GM18511 (cell line): ENCODE data around the gene RHOT1.
A peak's percentile ranks its signal among the peaks of the same experiment; 100 is the strongest.
"Not testable (repeated sequence)": the region's sequence is repeated elsewhere in the genome, so short reads cannot be mapped to it uniquely, and the experiment has no call there.

Experiments
- ATAC-seq: cut with Tn5 transposase; IDR thresholded peaks from one replicate; pipeline ENCODE4 v1.9.1; 2021; ENCODE audit warnings: mild to moderate bottlenecking, moderate library complexity; ENCODE audit not compliant: unreplicated experiment

The RHOT1 gene

GRCh38 chr17:32142038-32142856 is at the start of gene RHOT1:
TSS of gene RHOT1 (plus strand) at chr17:32142502. CDS start at chr17:32142693, 191 bp downstream.
- ATAC-seq, result peak; percentile 78

- ATAC-seq, result no peak
Observed at GRCh38 chr17:32099686-32100085, 42.6 kb upstream of the RHOT1 start.

- not testable (repeated sequence) for ATAC-seq
Observed at GRCh38 chr17:32100323-32100722, 42.0 kb upstream of the RHOT1 start.

GRCh38 chr17:32100971-32101631 is 41.2 kb upstream of the RHOT1 start:
- ATAC-seq, result no peak

- ATAC-seq, result no peak
Observed at GRCh38 chr17:32102172-32102571, 40.1 kb upstream of the RHOT1 start.

GRCh38 chr17:32102646-32103186 is 39.6 kb upstream of the RHOT1 start:
- ATAC-seq, result no peak

GRCh38 chr17:32103476-32104113 is 38.7 kb upstream of the RHOT1 start:
- no peak for ATAC-seq

- ATAC-seq, result no peak
Observed at GRCh38 chr17:32104158-32104557, 38.1 kb upstream of the RHOT1 start.

- not testable (repeated sequence) for ATAC-seq
Observed at GRCh38 chr17:32106471-32106981, 35.8 kb upstream of the RHOT1 start.

- not testable (repeated sequence) for ATAC-seq
Observed at GRCh38 chr17:32107194-32107593, 35.1 kb upstream of the RHOT1 start.

GRCh38 chr17:32110596-32110995 is 31.7 kb upstream of the RHOT1 start:
- no peak for ATAC-seq

- ATAC-seq, result no peak
Observed at GRCh38 chr17:32111141-32111771, 31.0 kb upstream of the RHOT1 start.

GRCh38 chr17:32112416-32112815 is 29.9 kb upstream of the RHOT1 start:
- no peak for ATAC-seq

- no peak for ATAC-seq
Observed at GRCh38 chr17:32114536-32114935, 27.8 kb upstream of the RHOT1 start.

GRCh38 chr17:32115546-32115945 is 26.8 kb upstream of the RHOT1 start:
- ATAC-seq, result not testable (repeated sequence)

- ATAC-seq, result no peak
Observed at GRCh38 chr17:32116937-32117336, 25.4 kb upstream of the RHOT1 start.

- ATAC-seq, result no peak
Observed at GRCh38 chr17:32117399-32117798, 24.9 kb upstream of the RHOT1 start.

- ATAC-seq, result not testable (repeated sequence)
Observed at GRCh38 chr17:32118088-32118487, 24.2 kb upstream of the RHOT1 start.

GRCh38 chr17:32118835-32119234 is 23.5 kb upstream of the RHOT1 start:
- ATAC-seq, result no peak

GRCh38 chr17:32120141-32120540 is 22.2 kb upstream of the RHOT1 start:
- ATAC-seq, result no peak

GRCh38 chr17:32120716-32121115 is 21.6 kb upstream of the RHOT1 start:
- no peak for ATAC-seq
